Lower lobe of right lung (tissue), 2 donors: ENCODE measurements around the gene MROH2B. TPM values are rescaled to one million over a fixed set of nuclear protein-coding genes. Genes with fewer than 3 reads are reported as not detected.

ENCODE experiments used
- ATAC-seq, 2 donors: fragments of 200-7000 bp; cut with Tn5 transposase; one replicate each; pipeline ENCODE4 v1.9.1; 2020 to 2022; ENCODE audit warnings: mild to moderate bottlenecking in 2 of 2, moderate library complexity in 2 of 2
- DNase-seq: peaks from one replicate; pipeline ENCODE4 v3.0.0-alpha.2; 2020
- H3K27ac ChIP-seq: fragments of 200-600 bp; one replicate; pipeline ENCODE4 v1.8.0; 2022
- H3K27me3 ChIP-seq: fragments of 200-600 bp; one replicate; pipeline ENCODE4 v1.8.0; 2022; ENCODE audit warnings: low read depth
- H3K36me3 ChIP-seq: fragments of 200-600 bp; one replicate; pipeline ENCODE4 v1.8.0; 2022; ENCODE audit warnings: mild to moderate bottlenecking
- H3K4me1 ChIP-seq: fragments of 200-600 bp; one replicate; pipeline ENCODE4 v1.8.0; 2022
- H3K4me3 ChIP-seq: fragments of 200-600 bp; one replicate; pipeline ENCODE4 v1.8.0; 2022; ENCODE audit warnings: mild to moderate bottlenecking
- H3K9me3 ChIP-seq: fragments of 200-600 bp; one replicate; pipeline ENCODE4 v1.8.0; 2022
- CTCF ChIP-seq: fragments of 200-600 bp; IDR thresholded peaks from one replicate; pipeline ENCODE4 v1.8.0; 2022; ENCODE audit warnings: antibody characterized with exemption, mild to moderate bottlenecking
- intact Hi-C: fragments of 100-400 bp; cut with DNase I; formaldehyde crosslinking; loops from one replicate; pipeline ENCODE4 v1.11.0; 2022
- total RNA-seq: library from RNA; stranded (reverse); fragmentation: NEBNext Ultra II Directional; extraction: Animal tissue kit (Norgen Biotek cat#: 25700); gene quantifications from one replicate; pipeline ENCODE4 v1.2.1, GENCODE V29; 2021
- donor health status: DM: no; HTN: yes; CAD: no; lungs with severe emphysema.

The MROH2B gene
- total RNA-seq, 1 donor from 2014 or later = not detected

- no peak for TF ChIP-seq CTCF
- H3K36me3 ChIP-seq = no peaks in the 10 kb centered on the region
- intact Hi-C loops = no loop called here
Observed at GRCh38 chr5:41093803-41094202, 22.7 kb upstream of the MROH2B start.

GRCh38 chr5:41087461-41087860 lies 16.3 kb upstream of the MROH2B start:
- ATAC-seq = no peak
- no peaks in the 10 kb centered on the region for H3K9me3 ChIP-seq
- no peak for DNase-seq
- H3K4me1 ChIP-seq = no peaks in the 10 kb centered on the region
- no peak for TF ChIP-seq CTCF
- H3K36me3 ChIP-seq = no peaks in the 10 kb centered on the region
- no peaks in the 10 kb centered on the region for H3K27me3 ChIP-seq
- intact Hi-C loops = no loop called here
- no peak overlapping the region for H3K4me3 ChIP-seq
- H3K27ac ChIP-seq = no peak overlapping the region

More at GRCh38 chr5:41093803-41094202, 22.7 kb upstream of the MROH2B start:
- Histone ChIP-seq H3K4me3 (no peak overlapping the region), H3K4me1 (no peaks in the 10 kb centered on the region), H3K27ac (no peak overlapping the region), H3K27me3 (no peaks in the 10 kb centered on the region), H3K9me3 (no peaks in the 10 kb centered on the region)
- DNase-seq = no peak
- ATAC-seq = no peak

- TF ChIP-seq CTCF = no peak
- Histone ChIP-seq H3K27ac (no peak overlapping the region), H3K4me1 (no peaks in the 10 kb centered on the region), H3K27me3 (no peaks in the 10 kb centered on the region), H3K9me3 (no peaks in the 10 kb centered on the region), H3K4me3 (no peak overlapping the region), H3K36me3 (no peaks in the 10 kb centered on the region)
- ATAC-seq = no peak
- intact Hi-C loops = no loop called here
- DNase-seq = no peak
Observed at GRCh38 chr5:41083306-41083705, 12.2 kb upstream of the MROH2B start.

GRCh38 chr5:41071975-41072374 lies 833 bp upstream of the MROH2B start:
- Histone ChIP-seq H3K4me3 (no peak overlapping the region), H3K27me3 (no peaks in the 10 kb centered on the region), H3K27ac (no peak overlapping the region), H3K9me3 (no peaks in the 10 kb centered on the region), H3K4me1 (no peaks in the 10 kb centered on the region), H3K36me3 (no peaks in the 10 kb centered on the region)
- intact Hi-C loops = no loop called here
- no peak for TF ChIP-seq CTCF
- no peak for DNase-seq
- no peak for ATAC-seq

GRCh38 chr5:41067714-41068568 lies 3.2 kb downstream of the MROH2B start:
- Histone ChIP-seq H3K27me3 (no peaks in the 10 kb centered on the region), H3K9me3 (no peaks in the 10 kb centered on the region), H3K36me3 (no peaks in the 10 kb centered on the region), H3K4me1 (no peaks in the 10 kb centered on the region), H3K4me3 (no peak overlapping the region), H3K27ac (no peak overlapping the region)
- no peak for DNase-seq
- ATAC-seq = no peak
- intact Hi-C loops = no loop called here
- TF ChIP-seq CTCF = no peak
